ENCODE results near the gene MLN.

The MLN gene

GRCh38 chr6:33762713-33763112, 41.1 kb downstream of the MLN start:
- TF ChIP-seq POLR2A (IDR thresholded peaks at IDR 0.05; ENCODE audit: low read depth, low read length) (no peak), TAF1 (IDR thresholded peaks at IDR 0.05; ENCODE audit: borderline replicate concordance, low read depth, low read length) (no peak), POLR2AphosphoS5 (IDR thresholded peaks at IDR 0.05; ENCODE audit: low read depth, low read length) (no peak)
- FAIRE-seq (no peak), DNase-seq (ENCODE audit: insufficient read length) (no peak)

- no peak for DNase-seq (ENCODE audit: insufficient read length)
- TF ChIP-seq TAF1 (IDR thresholded peaks at IDR 0.05; ENCODE audit: borderline replicate concordance, low read depth, low read length) (no peak), POLR2A (IDR thresholded peaks at IDR 0.05; ENCODE audit: low read depth, low read length) (no peak), POLR2AphosphoS5 (IDR thresholded peaks at IDR 0.05; ENCODE audit: low read depth, low read length) (no peak)
- FAIRE-seq: peak; percentile 67
Observed at GRCh38 chr6:33761922-33762629, 41.7 kb downstream of the MLN start.

GRCh38 chr6:33761581-33761921, 42.3 kb downstream of the MLN start:
- no peak for FAIRE-seq
- TF ChIP-seq TAF1 (IDR thresholded peaks at IDR 0.05; ENCODE audit: borderline replicate concordance, low read depth, low read length) (no peak), POLR2AphosphoS5 (IDR thresholded peaks at IDR 0.05; ENCODE audit: low read depth, low read length) (no peak)
- DNase-seq (ENCODE audit: insufficient read length): no peak

- no peak for DNase-seq (ENCODE audit: insufficient read length)
- TF ChIP-seq POLR2A (IDR thresholded peaks at IDR 0.05; ENCODE audit: low read depth, low read length): no peak
- TF ChIP-seq TAF1 (IDR thresholded peaks at IDR 0.05; ENCODE audit: borderline replicate concordance, low read depth, low read length): no peak
- no peak for TF ChIP-seq POLR2AphosphoS5 (IDR thresholded peaks at IDR 0.05; ENCODE audit: low read depth, low read length)
- no peak for FAIRE-seq
Observed at GRCh38 chr6:33759887-33760629, 43.7 kb downstream of the MLN start.

GRCh38 chr6:33758815-33759216, 45.0 kb downstream of the MLN start:
- DNase-seq (ENCODE audit: insufficient read length): no peak
- FAIRE-seq: no peak
- TF ChIP-seq TAF1 (IDR thresholded peaks at IDR 0.05; ENCODE audit: borderline replicate concordance, low read depth, low read length) (no peak), POLR2A (IDR thresholded peaks at IDR 0.05; ENCODE audit: low read depth, low read length) (no peak)

GRCh38 chr6:33757906-33758305, 45.9 kb downstream of the MLN start:
- FAIRE-seq (no peak), DNase-seq (ENCODE audit: insufficient read length) (no peak)
- TF ChIP-seq POLR2AphosphoS5 (IDR thresholded peaks at IDR 0.05; ENCODE audit: low read depth, low read length) (no peak), POLR2A (IDR thresholded peaks at IDR 0.05; ENCODE audit: low read depth, low read length) (no peak), TAF1 (IDR thresholded peaks at IDR 0.05; ENCODE audit: borderline replicate concordance, low read depth, low read length) (no peak)

GRCh38 chr6:33757113-33757512, 46.7 kb downstream of the MLN start:
- DNase-seq (ENCODE audit: insufficient read length): no peak
- no peak for FAIRE-seq
- TF ChIP-seq TAF1 (IDR thresholded peaks at IDR 0.05; ENCODE audit: borderline replicate concordance, low read depth, low read length) (no peak), POLR2AphosphoS5 (IDR thresholded peaks at IDR 0.05; ENCODE audit: low read depth, low read length) (no peak), POLR2A (IDR thresholded peaks at IDR 0.05; ENCODE audit: low read depth, low read length) (no peak)

- TF ChIP-seq POLR2AphosphoS5 (IDR thresholded peaks at IDR 0.05; ENCODE audit: low read depth, low read length): no peak
- no peak for TF ChIP-seq POLR2A (IDR thresholded peaks at IDR 0.05; ENCODE audit: low read depth, low read length)
- TF ChIP-seq TAF1 (IDR thresholded peaks at IDR 0.05; ENCODE audit: borderline replicate concordance, low read depth, low read length): no peak
- FAIRE-seq: no peak
- no peak for DNase-seq (ENCODE audit: insufficient read length)
Observed at GRCh38 chr6:33756211-33756954, 47.4 kb downstream of the MLN start.

GRCh38 chr6:33755070-33755869, 48.5 kb downstream of the MLN start:
- no peak for DNase-seq (ENCODE audit: insufficient read length)
- TF ChIP-seq POLR2A (IDR thresholded peaks at IDR 0.05; ENCODE audit: low read depth, low read length) (no peak), TAF1 (IDR thresholded peaks at IDR 0.05; ENCODE audit: borderline replicate concordance, low read depth, low read length) (no peak), POLR2AphosphoS5 (IDR thresholded peaks at IDR 0.05; ENCODE audit: low read depth, low read length) (no peak)
- no peak for FAIRE-seq

GRCh38 chr6:33754222-33754621, 49.6 kb downstream of the MLN start:
- TF ChIP-seq POLR2AphosphoS5 (IDR thresholded peaks at IDR 0.05; ENCODE audit: low read depth, low read length): no peak
- FAIRE-seq (no peak), DNase-seq (ENCODE audit: insufficient read length) (no peak)

GRCh38 chr6:33752646-33753015, 51.2 kb downstream of the MLN start:
- FAIRE-seq (no peak), DNase-seq (ENCODE audit: insufficient read length) (no peak)
- TF ChIP-seq TAF1 (IDR thresholded peaks at IDR 0.05; ENCODE audit: borderline replicate concordance, low read depth, low read length) (no peak), POLR2A (IDR thresholded peaks at IDR 0.05; ENCODE audit: low read depth, low read length) (no peak), POLR2AphosphoS5 (IDR thresholded peaks at IDR 0.05; ENCODE audit: low read depth, low read length) (no peak)
